Heart left ventricle (tissue), 13 donors: ENCODE data around the gene PPFIBP1.

Experiments
- POLR2A ChIP-seq, 2 donors: fragments of 450-650 bp; IDR thresholded peaks; one replicate each; pipeline ENCODE4 v1.6.1; 2017; ENCODE audit warnings: antibody characterized with exemption in 2 of 2, mild to moderate bottlenecking in 2 of 2, moderate library complexity in 2 of 2
- TF ChIP-seq, protein P1 (sequence below), 12 donors: fragments of 200-600 bp; sonication (generic) in 4 of 12; IDR thresholded peaks; one replicate each; pipeline versions ENCODE4 v1.5.0 to v1.8.0; 2018 to 2022; ENCODE audit warnings: antibody characterized with exemption in 12 of 12, mild to moderate bottlenecking in 5 of 12
- donor health status: ischemic (EF 13 %, LVEDD 7.1; RV severe dilation, severe dysfunction).
- donor health status: DM: no; HTN: yes; CAD: no.
- donor health status: DM: no; HTN: no; CAD: no.
- donor health status: ischemic (EF 25% LVEDD 6.9; RV normal size, moderate dysfunction).
- donor health status: ischemic (EF 25% LVEDD 5.7; RV mildly dilated, moderate dysfunction).
- donor health status: ischemic (EF 35%, LVEDD 5.7; RV mildly dilated, moderate dysfunction).
- donor health status: nonischemic (EF 11% LVEDD 7.7; RV severe dilation, severe dysfunction).
- donor health status: DM: yes; HTN: yes; CAD: no.
- donor health status: PGD.
- donor health status: ischemic (EF 29% LVEDD 5.4; RV normal size, mild dysfunction).
- donor health status: nonischemic (EF 23%, LVEDD 6.1; RV moderate dilation, normal function).

DNA sequence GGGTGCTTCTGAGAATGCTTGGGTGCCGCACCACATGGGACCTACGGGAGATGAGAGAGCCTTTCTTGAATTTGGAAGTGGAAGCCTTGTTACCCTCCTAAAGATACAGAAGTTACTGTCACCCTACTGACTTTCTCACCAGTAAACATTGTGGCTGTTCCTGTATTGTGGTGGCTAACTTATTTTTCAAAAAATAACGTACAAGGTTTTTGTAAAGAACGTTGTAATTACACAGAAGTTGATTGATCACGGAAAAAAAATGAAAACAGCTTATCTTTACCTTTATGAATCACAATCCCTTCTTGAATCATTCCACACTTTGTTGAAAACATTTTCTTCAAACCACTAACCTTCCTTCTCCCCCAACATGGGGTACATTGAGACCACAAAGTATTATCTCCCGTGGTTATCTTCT, 22.0 kb upstream of the PPFIBP1 start:
- TF ChIP-seq, protein P1, sequence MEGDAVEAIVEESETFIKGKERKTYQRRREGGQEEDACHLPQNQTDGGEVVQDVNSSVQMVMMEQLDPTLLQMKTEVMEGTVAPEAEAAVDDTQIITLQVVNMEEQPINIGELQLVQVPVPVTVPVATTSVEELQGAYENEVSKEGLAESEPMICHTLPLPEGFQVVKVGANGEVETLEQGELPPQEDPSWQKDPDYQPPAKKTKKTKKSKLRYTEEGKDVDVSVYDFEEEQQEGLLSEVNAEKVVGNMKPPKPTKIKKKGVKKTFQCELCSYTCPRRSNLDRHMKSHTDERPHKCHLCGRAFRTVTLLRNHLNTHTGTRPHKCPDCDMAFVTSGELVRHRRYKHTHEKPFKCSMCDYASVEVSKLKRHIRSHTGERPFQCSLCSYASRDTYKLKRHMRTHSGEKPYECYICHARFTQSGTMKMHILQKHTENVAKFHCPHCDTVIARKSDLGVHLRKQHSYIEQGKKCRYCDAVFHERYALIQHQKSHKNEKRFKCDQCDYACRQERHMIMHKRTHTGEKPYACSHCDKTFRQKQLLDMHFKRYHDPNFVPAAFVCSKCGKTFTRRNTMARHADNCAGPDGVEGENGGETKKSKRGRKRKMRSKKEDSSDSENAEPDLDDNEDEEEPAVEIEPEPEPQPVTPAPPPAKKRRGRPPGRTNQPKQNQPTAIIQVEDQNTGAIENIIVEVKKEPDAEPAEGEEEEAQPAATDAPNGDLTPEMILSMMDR (IDR thresholded peaks at IDR 0.05) = no peak
- TF ChIP-seq POLR2A (IDR thresholded peaks at IDR 0.05) = no peak
